ENCODE data around the gene RNPC3. TPM values are rescaled to one million over a fixed set of nuclear protein-coding genes. Genes with fewer than 3 reads are reported as not detected.

RNPC3 gene
- total RNA-seq, 1 donor from 2014 or later, result 46.8 TPM

- no peaks in the 10 kb centered on the region for H3K27me3 ChIP-seq
- Mint-ChIP-seq H3K36me3 (peaks cover 25% of the 10 kb centered on the region), H3K4me1 (peaks cover 16% of the 10 kb centered on the region), H3K9me3 (peaks cover 3% of the 10 kb centered on the region), H3K27ac (no peak overlapping the region), H3K4me3 (peak overlapping the region; percentile 96), H3K27me3 (ENCODE audit: insufficient read depth, low read depth) (peaks cover 2% of the 10 kb centered on the region)
- peak overlapping the region; percentile 97 for H3K4me2 ChIP-seq
- H4K20me1 ChIP-seq (ENCODE audit: low read depth), result peaks cover 5% of the 10 kb centered on the region
- H3K9me3 ChIP-seq (ENCODE audit: low read depth), result no peaks in the 10 kb centered on the region
- H3F3A ChIP-seq (ENCODE audit: low read depth), result peaks cover 16% of the 10 kb centered on the region
- H3K9ac ChIP-seq, result peak overlapping the region; percentile 88
- H3K4me3 ChIP-seq, result peak overlapping the region; percentile 85
- H3K27ac ChIP-seq, result no peak overlapping the region
- peaks cover 61% of the 10 kb centered on the region for H3K79me2 ChIP-seq (ENCODE audit: low read depth)
- peaks cover 14% of the 10 kb centered on the region for H3K4me1 ChIP-seq
- no peak overlapping the region for H2AFZ ChIP-seq (replicated peaks)
- TF ChIP-seq EZH2phosphoT487 (IDR thresholded peaks at IDR 0.05), result no peak
- TF ChIP-seq, protein P1, sequence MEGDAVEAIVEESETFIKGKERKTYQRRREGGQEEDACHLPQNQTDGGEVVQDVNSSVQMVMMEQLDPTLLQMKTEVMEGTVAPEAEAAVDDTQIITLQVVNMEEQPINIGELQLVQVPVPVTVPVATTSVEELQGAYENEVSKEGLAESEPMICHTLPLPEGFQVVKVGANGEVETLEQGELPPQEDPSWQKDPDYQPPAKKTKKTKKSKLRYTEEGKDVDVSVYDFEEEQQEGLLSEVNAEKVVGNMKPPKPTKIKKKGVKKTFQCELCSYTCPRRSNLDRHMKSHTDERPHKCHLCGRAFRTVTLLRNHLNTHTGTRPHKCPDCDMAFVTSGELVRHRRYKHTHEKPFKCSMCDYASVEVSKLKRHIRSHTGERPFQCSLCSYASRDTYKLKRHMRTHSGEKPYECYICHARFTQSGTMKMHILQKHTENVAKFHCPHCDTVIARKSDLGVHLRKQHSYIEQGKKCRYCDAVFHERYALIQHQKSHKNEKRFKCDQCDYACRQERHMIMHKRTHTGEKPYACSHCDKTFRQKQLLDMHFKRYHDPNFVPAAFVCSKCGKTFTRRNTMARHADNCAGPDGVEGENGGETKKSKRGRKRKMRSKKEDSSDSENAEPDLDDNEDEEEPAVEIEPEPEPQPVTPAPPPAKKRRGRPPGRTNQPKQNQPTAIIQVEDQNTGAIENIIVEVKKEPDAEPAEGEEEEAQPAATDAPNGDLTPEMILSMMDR (IDR thresholded peaks at IDR 0.05), result no peak
- no peak for TF ChIP-seq EZH2 (IDR thresholded peaks at IDR 0.05)
- no peak for DNase-seq (ENCODE audit: low spot score)
- H3K36me3 ChIP-seq, result no peaks in the 10 kb centered on the region
These were observed 1.8 kb downstream of the RNPC3 start for GRCh38 chr1:103527331-103527730.

GRCh38 chr1:103529746-103530145 lies 4.2 kb downstream of the RNPC3 start:
- H3K27ac Mint-ChIP-seq, result no peak overlapping the region
- H2AFZ ChIP-seq (replicated peaks), result no peak overlapping the region
- peaks cover 5% of the 10 kb centered on the region for H4K20me1 ChIP-seq (ENCODE audit: low read depth)
- DNase-seq (ENCODE audit: low spot score), result peak; percentile 58
- H3K36me3 ChIP-seq, result peaks cover 4% of the 10 kb centered on the region
- no peak overlapping the region for H3K4me3 Mint-ChIP-seq
- H3K4me3 ChIP-seq, result no peak overlapping the region
- H3K4me2 ChIP-seq, result no peak overlapping the region
- no peaks in the 10 kb centered on the region for H3K9me3 ChIP-seq (ENCODE audit: low read depth)
- peaks cover 25% of the 10 kb centered on the region for H3K36me3 Mint-ChIP-seq
- H3K27me3 ChIP-seq, result no peaks in the 10 kb centered on the region
- peaks cover 15% of the 10 kb centered on the region for H3F3A ChIP-seq (ENCODE audit: low read depth)
- peaks cover 2% of the 10 kb centered on the region for H3K27me3 Mint-ChIP-seq (ENCODE audit: insufficient read depth, low read depth)
- H3K4me1 Mint-ChIP-seq, result peaks cover 16% of the 10 kb centered on the region
- no peaks in the 10 kb centered on the region for H3K9me3 Mint-ChIP-seq
- H3K79me2 ChIP-seq (ENCODE audit: low read depth), result peaks cover 71% of the 10 kb centered on the region
- TF ChIP-seq EZH2 (IDR thresholded peaks at IDR 0.05) (no peak), EZH2phosphoT487 (IDR thresholded peaks at IDR 0.05) (no peak)
- TF ChIP-seq, protein P1 (IDR thresholded peaks at IDR 0.05), result no peak
- no peak overlapping the region for H3K9ac ChIP-seq
- H3K27ac ChIP-seq, result no peak overlapping the region
- peaks cover 14% of the 10 kb centered on the region for H3K4me1 ChIP-seq

GRCh38 chr1:103538226-103538625 lies 12.7 kb downstream of the RNPC3 start:
- H3K4me1 ChIP-seq, result no peaks in the 10 kb centered on the region
- no peaks in the 10 kb centered on the region for H4K20me1 ChIP-seq (ENCODE audit: low read depth)
- Mint-ChIP-seq H3K36me3 (peaks cover 17% of the 10 kb centered on the region), H3K27ac (no peak overlapping the region), H3K9me3 (no peaks in the 10 kb centered on the region), H3K4me1 (no peaks in the 10 kb centered on the region), H3K27me3 (ENCODE audit: insufficient read depth, low read depth) (no peaks in the 10 kb centered on the region), H3K4me3 (no peak overlapping the region)
- TF ChIP-seq, protein P1 (IDR thresholded peaks at IDR 0.05), result no peak
- TF ChIP-seq EZH2phosphoT487 (IDR thresholded peaks at IDR 0.05), result no peak
- no peak for TF ChIP-seq EZH2 (IDR thresholded peaks at IDR 0.05)
- H3K4me3 ChIP-seq, result no peak overlapping the region
- no peak overlapping the region for H3K4me2 ChIP-seq
- no peaks in the 10 kb centered on the region for H3K27me3 ChIP-seq
- no peak for DNase-seq (ENCODE audit: low spot score)
- no peak overlapping the region for H2AFZ ChIP-seq (replicated peaks)
- H3K9ac ChIP-seq, result no peak overlapping the region
- peaks cover 25% of the 10 kb centered on the region for H3K36me3 ChIP-seq
- H3F3A ChIP-seq (ENCODE audit: low read depth), result no peaks in the 10 kb centered on the region
- H3K9me3 ChIP-seq (ENCODE audit: low read depth), result no peaks in the 10 kb centered on the region
- no peak overlapping the region for H3K27ac ChIP-seq
- H3K79me2 ChIP-seq (ENCODE audit: low read depth), result peaks cover 1% of the 10 kb centered on the region

All from neural progenitor cell (in vitro differentiated cells).